CD4-positive, alpha-beta T cell treated with Interleukin-17A for 1 hour (primary cell): ENCODE data around the gene MMS22L.

Experiments used
- DNase-seq: peaks from one replicate; pipeline ENCODE4 v3.0.0-alpha.2; 2020

MMS22L gene

GRCh38 chr6:97282726-97283617 is at the start of gene MMS22L:
Gene MMS22L, minus strand, starts transcription at chr6:97283216. Its CDS starts 739 bp downstream, at chr6:97282477.
- DNase-seq = peak; percentile 94

GRCh38 chr6:97322811-97323210 is 39.8 kb upstream of the MMS22L start:
- no peak for DNase-seq

- no peak for DNase-seq
Measured at GRCh38 chr6:97322226-97322625, 39.2 kb upstream of the MMS22L start.

GRCh38 chr6:97316978-97317377 is 34.0 kb upstream of the MMS22L start:
- no peak for DNase-seq

GRCh38 chr6:97312241-97312640 is 29.2 kb upstream of the MMS22L start:
- DNase-seq = no peak

- DNase-seq = no peak
Measured at GRCh38 chr6:97306544-97307320, 23.7 kb upstream of the MMS22L start.

GRCh38 chr6:97305414-97306066 is 22.5 kb upstream of the MMS22L start:
- no peak for DNase-seq

GRCh38 chr6:97304701-97305100 is 21.7 kb upstream of the MMS22L start:
- no peak for DNase-seq

GRCh38 chr6:97294451-97294850 is 11.4 kb upstream of the MMS22L start:
- no peak for DNase-seq

- no peak for DNase-seq
Measured at GRCh38 chr6:97293198-97293696, 10.2 kb upstream of the MMS22L start.

- DNase-seq = no peak
Measured at GRCh38 chr6:97292671-97293070, 9.7 kb upstream of the MMS22L start.

- DNase-seq = no peak
Measured at GRCh38 chr6:97291896-97292295, 8.9 kb upstream of the MMS22L start.

- DNase-seq = no peak
Measured at GRCh38 chr6:97289332-97289731, 6.3 kb upstream of the MMS22L start.

- DNase-seq = no peak
Measured at GRCh38 chr6:97288188-97288587, 5.2 kb upstream of the MMS22L start.

- no peak for DNase-seq
Measured at GRCh38 chr6:97282238-97282725, 734 bp downstream of the MMS22L start.

- no peak for DNase-seq
Measured at GRCh38 chr6:97280766-97281165, 2.2 kb downstream of the MMS22L start.

- DNase-seq = no peak
Measured at GRCh38 chr6:97275804-97276203, 7.2 kb downstream of the MMS22L start.

GRCh38 chr6:97269821-97270220 is 13.2 kb downstream of the MMS22L start:
- no peak for DNase-seq

GRCh38 chr6:97262676-97263075 is 20.3 kb downstream of the MMS22L start:
- no peak for DNase-seq

GRCh38 chr6:97246842-97247241 is 36.2 kb downstream of the MMS22L start:
- no peak for DNase-seq

GRCh38 chr6:97240222-97240621 is 42.8 kb downstream of the MMS22L start:
- DNase-seq = no peak

GRCh38 chr6:97231911-97232310 is 51.1 kb downstream of the MMS22L start:
- no peak for DNase-seq

- DNase-seq = no peak
Measured at GRCh38 chr6:97222903-97223302, 60.1 kb downstream of the MMS22L start.
